Psoas muscle (tissue), 8 donors: ENCODE data around the gene MRPL55. TPM values are rescaled to one million over a fixed set of nuclear protein-coding genes. Genes with fewer than 3 reads are reported as not detected.

Source experiments
- ATAC-seq, 4 donors: fragments of 200-7000 bp; cut with Tn5 transposase; one replicate each; pipeline ENCODE4 v1.9.1; 2020; ENCODE audit warnings: moderate library complexity in 3 of 4, mild to moderate bottlenecking in 2 of 4
- DNase-seq, 2 donors: peaks; one replicate each; pipeline ENCODE4 v3.0.0-alpha.2; 2020
- H3K27ac ChIP-seq: fragments of 200-600 bp; one replicate; pipeline ENCODE4 v1.8.0; 2022
- H3K27me3 ChIP-seq, 3 donors: fragments of 200-600 bp in 1 of 3; one replicate each; pipeline versions ENCODE4 v1.6.1 to v1.8.0; 2013 to 2022; ENCODE audit warnings: low read length in 2 of 3, mild to moderate bottlenecking in 2 of 3, moderate library complexity in 1 of 3; ENCODE audit not compliant: insufficient read depth in 3 of 3
- H3K36me3 ChIP-seq, 2 donors: fragments of 200-600 bp in 1 of 2; one replicate each; pipeline versions ENCODE4 v1.6.1 to v1.8.0; 2013 to 2022; ENCODE audit warnings: low read depth in 1 of 2, mild to moderate bottlenecking in 1 of 2, moderate library complexity in 1 of 2; ENCODE audit not compliant: insufficient read depth in 1 of 2
- H3K4me1 ChIP-seq: fragments of 200-600 bp; one replicate; pipeline ENCODE4 v1.8.0; 2022
- H3K4me3 ChIP-seq: fragments of 200-600 bp; one replicate; pipeline ENCODE4 v1.8.0; 2022; ENCODE audit warnings: mild to moderate bottlenecking
- H3K9me3 ChIP-seq: fragments of 200-600 bp; one replicate; pipeline ENCODE4 v1.8.0; 2022
- CTCF ChIP-seq: fragments of 200-600 bp; IDR thresholded peaks from one replicate; pipeline ENCODE4 v1.8.0; 2022; ENCODE audit warnings: antibody characterized with exemption
- WGBS, 3 donors: extraction: QIAGEN DNeasy Blood & Tissue Kit; methylation state at CpG; one replicate each; pipeline versions ENCODE4 v1.1.6 to v1.1.7; 2013; 5-methylcytosine and 5-hydroxymethylcytosine counted together
- intact Hi-C, 2 donors: fragments of 100-400 bp; cut with DNase I; formaldehyde crosslinking; loops; one replicate each; pipeline versions ENCODE4 v1.11.0 to v1.14.2; 2022
- polyA plus RNA-seq, 3 donors: library from polyadenylated mRNA; stranded (reverse); fragments of 200-250 nt; gene quantifications; one replicate each; pipeline ENCODE4 v1.2.3, GENCODE V29; 2013
- total RNA-seq, 4 donors: library from RNA; stranded (reverse); fragmentation: NEBNext Ultra II Directional in 2 of 4; extraction: Animal tissue kit (Norgen Biotek cat#: 25700) in 2 of 4; gene quantifications; one replicate each; pipeline versions ENCODE4 v1.2.1 to v1.2.4, GENCODE V29; 2021 to 2023
- donor health status: healthy with polysubstance abuse.
- donor health status: DM: no; HTN: no; CAD: no; lungs with moderate emphysema.
- donor health status: Bipolar disorder and iron deficiency.
- donor health status: healthy.
- donor health status: DM: yes; HTN: yes; CAD: no.
- donor health status: DM: no; HTN: no; CAD: no.
- donor health status: DM: no; HTN: no; CAD: no.
- donor health status: DM: yes; HTN: yes; CAD: no.

Gene MRPL55
- total and polyA plus RNA-seq, 7 donors = 35.7 to 86.2 (median 43.4) TPM

GRCh38 chr1:228065543-228066347 is 43.4 kb downstream of the MRPL55 start:
- H3K27ac ChIP-seq = no peak overlapping the region
- H3K9me3 ChIP-seq = no peaks in the 10 kb centered on the region
- TF ChIP-seq CTCF = no peak
- intact Hi-C loops = no loop called here
- no peaks in the 10 kb centered on the region for H3K4me1 ChIP-seq
- no peak overlapping the region for H3K4me3 ChIP-seq
- ATAC-seq (no peak), DNase-seq (peak in 1 of 2 donors; percentile 35)
- peaks cover 0 to 66% (median 21%) of the 10 kb centered on the region in 3 donors for H3K27me3 ChIP-seq
- no peaks in the 10 kb centered on the region for H3K36me3 ChIP-seq
- 70 to 74% (median 73%) methylated on average over 14 to 15 of the region's 15 CpGs for WGBS, 3 donors

GRCh38 chr1:228064741-228065542 is 44.2 kb downstream of the MRPL55 start:
- H3K9me3 ChIP-seq = no peaks in the 10 kb centered on the region
- WGBS, 3 donors = 56 to 69% (median 66%) methylated on average over 15 of the region's 15 CpGs
- ATAC-seq (no peak), DNase-seq (peak in 1 of 2 donors; percentile 42)
- H3K27ac ChIP-seq = no peak overlapping the region
- intact Hi-C loops = no loop called here
- H3K27me3 ChIP-seq = peaks cover 0 to 74% (median 27%) of the 10 kb centered on the region in 3 donors
- H3K36me3 ChIP-seq = no peaks in the 10 kb centered on the region
- H3K4me3 ChIP-seq = no peak overlapping the region
- TF ChIP-seq CTCF = no peak
- H3K4me1 ChIP-seq = peaks cover 6% of the 10 kb centered on the region

- DNase-seq (peak in 1 of 2 donors; percentile 26), ATAC-seq (no peak)
- no peak overlapping the region for H3K27ac ChIP-seq
- peaks cover 0 to 80% (median 31%) of the 10 kb centered on the region in 3 donors for H3K27me3 ChIP-seq
- TF ChIP-seq CTCF = no peak
- no peaks in the 10 kb centered on the region for H3K36me3 ChIP-seq
- H3K4me1 ChIP-seq = peaks cover 6% of the 10 kb centered on the region
- H3K9me3 ChIP-seq = no peaks in the 10 kb centered on the region
- intact Hi-C loops = no loop called here
- no peak overlapping the region for H3K4me3 ChIP-seq
- 43 to 57% (median 50%) methylated on average over 6 to 8 of the region's 8 CpGs for WGBS, 3 donors
These were observed 44.8 kb downstream of the MRPL55 start for GRCh38 chr1:228064296-228064695.

GRCh38 chr1:228063251-228064191 is 45.6 kb downstream of the MRPL55 start:
- TF ChIP-seq CTCF = no peak
- peak in 1 of 2 donors; percentile 30 for DNase-seq
- Histone ChIP-seq H3K36me3 (no peaks in the 10 kb centered on the region), H3K4me1 (peaks cover 6% of the 10 kb centered on the region), H3K9me3 (no peaks in the 10 kb centered on the region), H3K4me3 (no peak overlapping the region), H3K27me3 (peaks cover 0 to 88% (median 39%) of the 10 kb centered on the region in 3 donors), H3K27ac (no peak overlapping the region)
- no peak for ATAC-seq
- intact Hi-C loops = no loop called here
- WGBS, 3 donors = 78 to 87% (median 81%) methylated on average over 15 of the region's 15 CpGs
